ENCODE results near the gene MAP2K6. TPM values are rescaled to one million over a fixed set of nuclear protein-coding genes. Genes with fewer than 3 reads are reported as not detected.

Gene MAP2K6
- total and polyA plus RNA-seq, 2 of the 8 experiments (the other 6 are each of a cell fraction or from before 2014, with no cell fraction given), result 11.0 to 44.1 TPM

GRCh38 chr17:69535016-69535570 is 120.6 kb downstream of the MAP2K6 start (continued):
- TF ChIP-seq CHD7 (IDR thresholded peaks at IDR 0.05; ENCODE audit: insufficient replicate concordance, low read length) (no peak), JUND (IDR thresholded peaks at IDR 0.05; ENCODE audit: low read length) (no peak), CBX5 (IDR thresholded peaks at IDR 0.05; ENCODE audit: low read depth, low read length) (no peak), SIX5 (IDR thresholded peaks at IDR 0.05; ENCODE audit: low read depth, low read length) (no peak), CHD2 (IDR thresholded peaks at IDR 0.05; ENCODE audit: low read length) (no peak), SAP30 (IDR thresholded peaks at IDR 0.05; ENCODE audit: insufficient read depth, insufficient replicate concordance, low read length) (no peak)
- TF ChIP-seq, protein P1, sequence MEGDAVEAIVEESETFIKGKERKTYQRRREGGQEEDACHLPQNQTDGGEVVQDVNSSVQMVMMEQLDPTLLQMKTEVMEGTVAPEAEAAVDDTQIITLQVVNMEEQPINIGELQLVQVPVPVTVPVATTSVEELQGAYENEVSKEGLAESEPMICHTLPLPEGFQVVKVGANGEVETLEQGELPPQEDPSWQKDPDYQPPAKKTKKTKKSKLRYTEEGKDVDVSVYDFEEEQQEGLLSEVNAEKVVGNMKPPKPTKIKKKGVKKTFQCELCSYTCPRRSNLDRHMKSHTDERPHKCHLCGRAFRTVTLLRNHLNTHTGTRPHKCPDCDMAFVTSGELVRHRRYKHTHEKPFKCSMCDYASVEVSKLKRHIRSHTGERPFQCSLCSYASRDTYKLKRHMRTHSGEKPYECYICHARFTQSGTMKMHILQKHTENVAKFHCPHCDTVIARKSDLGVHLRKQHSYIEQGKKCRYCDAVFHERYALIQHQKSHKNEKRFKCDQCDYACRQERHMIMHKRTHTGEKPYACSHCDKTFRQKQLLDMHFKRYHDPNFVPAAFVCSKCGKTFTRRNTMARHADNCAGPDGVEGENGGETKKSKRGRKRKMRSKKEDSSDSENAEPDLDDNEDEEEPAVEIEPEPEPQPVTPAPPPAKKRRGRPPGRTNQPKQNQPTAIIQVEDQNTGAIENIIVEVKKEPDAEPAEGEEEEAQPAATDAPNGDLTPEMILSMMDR (IDR thresholded peaks at IDR 0.05; ENCODE audit: control extremely low read depth in 1 of 3, insufficient read depth in 1 of 3, low read depth in 1 of 3, low read length in 3 of 3), result no peak
- TF ChIP-seq, protein P2, sequence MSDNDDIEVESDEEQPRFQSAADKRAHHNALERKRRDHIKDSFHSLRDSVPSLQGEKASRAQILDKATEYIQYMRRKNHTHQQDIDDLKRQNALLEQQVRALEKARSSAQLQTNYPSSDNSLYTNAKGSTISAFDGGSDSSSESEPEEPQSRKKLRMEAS (IDR thresholded peaks at IDR 0.05), result no peak

Measured in H1 (cell line).